ENCODE results near the gene DDAH1.

GRCh38 chr1:85409516-85409915, 55.4 kb downstream of the DDAH1 start:
- TF ChIP-seq CTCF (IDR thresholded peaks at IDR 0.05; ENCODE audit: low read depth, low read length, missing input control) (no peak), HNF4G (IDR thresholded peaks at IDR 0.05) (no peak), MAX (IDR thresholded peaks at IDR 0.05) (no peak), YY1 (IDR thresholded peaks at IDR 0.05) (no peak), RAD21 (IDR thresholded peaks at IDR 0.05) (no peak), RXRA (IDR thresholded peaks at IDR 0.05) (no peak), FOXA1 (IDR thresholded peaks at IDR 0.05) (no peak)
